Caco-2 (cell line): ENCODE measurements around the gene TBKBP1. TPM values are rescaled to one million over a fixed set of nuclear protein-coding genes. Genes with fewer than 3 reads are reported as not detected.

Experiments used
- BruUV-seq: library from RNA; stranded (reverse); fragments of 400-500 nt; replicated peaks from 2 replicates; lab custom pipeline; 2021; lab: Mats Ljungman, UMichigan
- CTCF ChIA-PET: fragments of 300-600 bp; sonication (Branson Sonifier 250); formaldehyde crosslinking; loops from one replicate; lab custom pipeline; 2022; ENCODE audit warnings: antibody characterized with exemption; lab: Charles Lee
- POLR2A ChIA-PET: fragments of 300-600 bp; sonication (Branson Sonifier 250); formaldehyde crosslinking; loops from one replicate; lab custom pipeline; 2022; ENCODE audit warnings: antibody characterized with exemption; lab: Charles Lee
- DNase-seq, 2 experiments: peaks; one replicate each; pipeline versions ENCODE4 v3.0.0 to v3.0.0-alpha.2; 2020 to 2022
- H3K27me3 ChIP-seq: replicated peaks from 2 replicates; pipeline ENCODE4 v1.6.0; 2011; ENCODE audit warnings: low read length; ENCODE audit not compliant: control insufficient read depth, insufficient read depth
- H3K36me3 ChIP-seq: 2 replicates; pipeline ENCODE4 v1.5.1; 2011; ENCODE audit warnings: low read length; ENCODE audit not compliant: control insufficient read depth, insufficient read depth
- H3K4me1 ChIP-seq: fragments of 250-450 bp; sonication (Bioruptor Pico); 2 replicates; pipeline ENCODE4 v1.5.1; 2020; ENCODE audit warnings: mild to moderate bottlenecking
- H3K4me3 ChIP-seq: 2 replicates; pipeline ENCODE4 v1.5.1; 2011; ENCODE audit warnings: low read depth, mild to moderate bottlenecking, control low read depth, low read length
- H3K9me3 ChIP-seq: fragments of 250-450 bp; sonication (Bioruptor Pico); 2 replicates; pipeline ENCODE4 v1.5.1; 2020; ENCODE audit warnings: mild to moderate bottlenecking, moderate library complexity
- H3K27ac Mint-ChIP-seq: one replicate; pipeline ENCODE4 v1.8.0; 2022; ENCODE audit warnings: mixed read lengths; ENCODE audit not compliant: unreplicated experiment
- H3K27me3 Mint-ChIP-seq: one replicate; pipeline ENCODE4 v1.8.0; 2022; ENCODE audit warnings: mixed read lengths; ENCODE audit not compliant: insufficient read depth, unreplicated experiment
- H3K36me3 Mint-ChIP-seq: one replicate; pipeline ENCODE4 v1.8.0; 2022; ENCODE audit warnings: mild to moderate bottlenecking, mixed read lengths; ENCODE audit not compliant: insufficient read depth, unreplicated experiment
- H3K4me1 Mint-ChIP-seq: one replicate; pipeline ENCODE4 v1.8.0; 2022; ENCODE audit warnings: low read depth, mixed read lengths; ENCODE audit not compliant: unreplicated experiment
- H3K4me3 Mint-ChIP-seq: one replicate; pipeline ENCODE4 v1.8.0; 2022; ENCODE audit warnings: mild to moderate bottlenecking, moderate library complexity, mixed read lengths; ENCODE audit not compliant: unreplicated experiment
- H3K9me3 Mint-ChIP-seq: one replicate; pipeline ENCODE4 v1.8.0; 2022; ENCODE audit warnings: mixed read lengths; ENCODE audit not compliant: unreplicated experiment
- intact Hi-C: fragments of 100-400 bp; cut with micrococcal nuclease; formaldehyde crosslinking; loops from one replicate; pipeline ENCODE4 v1.10.0; 2022; ENCODE audit not compliant: unreplicated experiment
- total RNA-seq: library from RNA; stranded (reverse); gene quantifications from 2 replicates; pipeline ENCODE4 v1.2.3, GENCODE V29; 2022
- TF ChIP-seq, protein P1 (sequence below), 2 experiments: fragments of 200-600 bp in 1 of 2; IDR thresholded peaks; 1 replicate in 1 of 2; 2 replicates in 1 of 2; pipeline versions ENCODE4 v1.5.1 to v1.8.0; 2011 to 2022; ENCODE audit warnings: antibody characterized with exemption in 1 of 2, control low read depth in 1 of 2, inconsistent platforms in 1 of 2, low read depth in 1 of 2, low read length in 1 of 2, mild to moderate bottlenecking in 1 of 2, moderate library complexity in 1 of 2; ENCODE audit not compliant: insufficient read depth in 1 of 2, severe bottlenecking in 1 of 2, unreplicated experiment in 1 of 2

The TBKBP1 gene
- total RNA-seq, 1 experiment from 2014 or later: 27.4 TPM

DNA sequence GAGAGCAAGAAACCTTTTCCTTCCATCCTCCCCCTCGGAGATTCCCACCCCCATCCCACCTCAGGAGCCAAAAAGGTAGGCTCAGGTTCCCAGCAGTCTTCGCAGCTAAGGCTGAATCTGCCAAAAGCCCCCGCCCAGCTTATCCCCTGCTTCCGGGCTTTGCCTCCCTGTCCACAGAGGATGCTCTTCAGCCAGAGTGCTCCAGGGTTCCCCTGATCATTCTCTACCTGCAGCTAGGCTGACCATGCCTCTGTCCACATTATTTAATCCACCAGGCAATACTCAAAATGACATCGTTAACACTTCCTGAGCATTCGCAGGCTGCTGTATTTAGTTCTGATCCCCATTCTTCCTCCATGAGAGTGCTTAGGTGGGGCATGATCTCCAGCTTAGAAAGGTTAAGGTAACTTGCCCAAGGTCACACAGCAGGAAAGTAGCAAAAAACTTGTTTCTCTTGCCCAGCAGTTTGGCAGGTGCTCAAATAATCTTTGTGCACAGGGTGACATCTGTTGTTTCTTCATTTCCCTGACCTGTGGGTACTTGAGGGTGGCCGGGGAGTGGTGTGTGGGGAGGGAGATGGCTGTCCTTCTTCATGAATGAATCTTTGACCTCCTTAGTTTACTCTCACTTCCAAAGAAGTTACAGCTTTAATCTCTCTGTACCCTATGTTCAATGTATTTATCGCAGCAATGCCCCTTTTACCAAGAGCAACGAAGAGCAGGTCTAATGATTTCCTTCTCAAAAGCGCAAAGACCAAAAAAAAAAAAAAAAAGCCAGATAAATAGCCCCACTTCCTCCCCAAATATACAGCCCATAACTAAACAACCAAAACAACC, 848 bp upstream of the TBKBP1 start:
- Mint-ChIP-seq H3K9me3 (no peaks in the 10 kb centered on the region), H3K27me3 (no peaks in the 10 kb centered on the region), H3K36me3 (peaks cover 37% of the 10 kb centered on the region), H3K27ac (peak overlapping the region; percentile 72), H3K4me1 (peaks cover 16% of the 10 kb centered on the region), H3K4me3 (peak overlapping the region; percentile 82)
- intact Hi-C loops: no loop called here
- ChIA-PET CTCF (interaction anchor here (0.5 to 1.5 kb wide), 9 partner anchors 21 to 108 kb away, joined by 3 to 5 read pairs (median 4); partner anchors contain the start of gene TBX21), POLR2A (interaction anchor here (0.7 to 1.9 kb wide), 2 partner anchors 12 to 44 kb away, joined by 4 to 15 read pairs; partner anchors contain the start of gene KPNB1)
- H3K27me3 ChIP-seq: no peaks in the 10 kb centered on the region
- peak in 1 of 2 experiments; percentile 46 for DNase-seq
- H3K9me3 ChIP-seq: no peaks in the 10 kb centered on the region
- H3K36me3 ChIP-seq: no peaks in the 10 kb centered on the region; the same call in 1 of the 2 replicates
- TSS peak; percentile 95 for BruUV-seq
- TF ChIP-seq, protein P1, sequence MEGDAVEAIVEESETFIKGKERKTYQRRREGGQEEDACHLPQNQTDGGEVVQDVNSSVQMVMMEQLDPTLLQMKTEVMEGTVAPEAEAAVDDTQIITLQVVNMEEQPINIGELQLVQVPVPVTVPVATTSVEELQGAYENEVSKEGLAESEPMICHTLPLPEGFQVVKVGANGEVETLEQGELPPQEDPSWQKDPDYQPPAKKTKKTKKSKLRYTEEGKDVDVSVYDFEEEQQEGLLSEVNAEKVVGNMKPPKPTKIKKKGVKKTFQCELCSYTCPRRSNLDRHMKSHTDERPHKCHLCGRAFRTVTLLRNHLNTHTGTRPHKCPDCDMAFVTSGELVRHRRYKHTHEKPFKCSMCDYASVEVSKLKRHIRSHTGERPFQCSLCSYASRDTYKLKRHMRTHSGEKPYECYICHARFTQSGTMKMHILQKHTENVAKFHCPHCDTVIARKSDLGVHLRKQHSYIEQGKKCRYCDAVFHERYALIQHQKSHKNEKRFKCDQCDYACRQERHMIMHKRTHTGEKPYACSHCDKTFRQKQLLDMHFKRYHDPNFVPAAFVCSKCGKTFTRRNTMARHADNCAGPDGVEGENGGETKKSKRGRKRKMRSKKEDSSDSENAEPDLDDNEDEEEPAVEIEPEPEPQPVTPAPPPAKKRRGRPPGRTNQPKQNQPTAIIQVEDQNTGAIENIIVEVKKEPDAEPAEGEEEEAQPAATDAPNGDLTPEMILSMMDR (IDR thresholded peaks at IDR 0.05; ENCODE audit: insufficient read depth in 1 of 2, low read depth in 1 of 2, low read length in 1 of 2, severe bottlenecking in 1 of 2, unreplicated experiment in 1 of 2): no peak
- peaks cover 16% of the 10 kb centered on the region for H3K4me1 ChIP-seq
- peak overlapping the region; percentile 88 for H3K4me3 ChIP-seq

DNA sequence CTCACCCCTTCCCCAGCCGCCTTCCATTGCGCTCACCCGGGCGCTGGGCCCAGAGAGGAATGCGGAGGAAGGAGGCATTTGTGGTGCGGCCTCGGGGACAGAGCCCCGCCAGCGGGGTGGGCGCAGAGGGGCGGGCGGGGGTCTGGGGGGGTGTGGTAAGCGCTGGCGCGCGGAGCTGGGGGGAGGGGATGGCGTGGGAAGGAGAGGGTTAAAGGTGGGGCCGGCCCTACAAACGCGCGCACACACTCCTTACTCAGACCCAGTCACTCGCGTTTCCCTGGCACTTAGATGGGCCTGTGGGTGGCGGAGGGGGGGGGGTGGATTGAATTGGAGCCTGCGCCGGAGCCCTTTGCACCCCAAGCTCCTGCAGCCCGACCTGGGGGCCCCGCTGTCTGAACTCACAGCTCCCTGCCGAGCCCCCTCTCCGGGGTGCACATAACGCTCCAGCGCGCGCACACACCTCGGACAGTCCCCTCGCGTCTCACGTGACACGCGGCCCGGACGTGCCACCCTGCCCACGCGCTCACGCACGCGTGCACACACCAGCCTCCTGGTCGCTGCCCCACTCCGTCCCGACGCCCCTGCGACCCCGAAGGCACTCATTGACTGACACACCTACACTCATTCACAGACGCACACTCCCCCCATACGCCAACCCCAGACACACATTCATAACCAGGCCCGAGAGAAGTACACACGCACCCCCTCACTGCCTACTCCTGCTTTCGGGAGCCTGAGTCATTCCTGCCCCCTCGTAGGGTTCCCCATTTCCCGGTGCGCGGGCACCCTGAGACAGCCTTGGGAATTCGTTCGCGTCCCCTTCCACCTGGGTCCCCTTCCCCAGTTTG, 844 bp downstream of the TBKBP1 start:
- Histone ChIP-seq H3K4me3 (peak overlapping the region; percentile 88), H3K36me3 (no peaks in the 10 kb centered on the region; the same call in 1 of the 2 replicates), H3K27me3 (no peaks in the 10 kb centered on the region), H3K9me3 (no peaks in the 10 kb centered on the region), H3K4me1 (peaks cover 16% of the 10 kb centered on the region)
- TF ChIP-seq, protein P1 (IDR thresholded peaks at IDR 0.05; ENCODE audit: insufficient read depth in 1 of 2, low read depth in 1 of 2, low read length in 1 of 2, severe bottlenecking in 1 of 2, unreplicated experiment in 1 of 2): no peak
- no peak for DNase-seq
- Mint-ChIP-seq H3K27me3 (no peaks in the 10 kb centered on the region), H3K4me3 (peak overlapping the region; percentile 82), H3K9me3 (no peaks in the 10 kb centered on the region), H3K4me1 (peaks cover 23% of the 10 kb centered on the region), H3K36me3 (peaks cover 26% of the 10 kb centered on the region), H3K27ac (peak overlapping the region; percentile 19)
- ChIA-PET CTCF (interaction anchor here (0.8 kb wide), 1 partner anchor 103 kb away, joined by 3 read pairs; no protein-coding TSS in a partner anchor), POLR2A (interaction anchor here (0.6 to 1.9 kb wide), 2 partner anchors 46 to 278 kb away, joined by 3 to 15 read pairs; partner anchors contain the start of gene KPNB1)
- BruUV-seq: TSS peak; percentile 14
- intact Hi-C loops: loop anchor here (1.0 kb wide), 1 partner anchor 107 kb away; no protein-coding TSS in a partner anchor
